ENCODE results near the gene HMX3. TPM values are rescaled to one million over a fixed set of nuclear protein-coding genes. Genes with fewer than 3 reads are reported as not detected.

Gene HMX3
- polyA plus RNA-seq, 1 donor = 1.5 TPM

DNA sequence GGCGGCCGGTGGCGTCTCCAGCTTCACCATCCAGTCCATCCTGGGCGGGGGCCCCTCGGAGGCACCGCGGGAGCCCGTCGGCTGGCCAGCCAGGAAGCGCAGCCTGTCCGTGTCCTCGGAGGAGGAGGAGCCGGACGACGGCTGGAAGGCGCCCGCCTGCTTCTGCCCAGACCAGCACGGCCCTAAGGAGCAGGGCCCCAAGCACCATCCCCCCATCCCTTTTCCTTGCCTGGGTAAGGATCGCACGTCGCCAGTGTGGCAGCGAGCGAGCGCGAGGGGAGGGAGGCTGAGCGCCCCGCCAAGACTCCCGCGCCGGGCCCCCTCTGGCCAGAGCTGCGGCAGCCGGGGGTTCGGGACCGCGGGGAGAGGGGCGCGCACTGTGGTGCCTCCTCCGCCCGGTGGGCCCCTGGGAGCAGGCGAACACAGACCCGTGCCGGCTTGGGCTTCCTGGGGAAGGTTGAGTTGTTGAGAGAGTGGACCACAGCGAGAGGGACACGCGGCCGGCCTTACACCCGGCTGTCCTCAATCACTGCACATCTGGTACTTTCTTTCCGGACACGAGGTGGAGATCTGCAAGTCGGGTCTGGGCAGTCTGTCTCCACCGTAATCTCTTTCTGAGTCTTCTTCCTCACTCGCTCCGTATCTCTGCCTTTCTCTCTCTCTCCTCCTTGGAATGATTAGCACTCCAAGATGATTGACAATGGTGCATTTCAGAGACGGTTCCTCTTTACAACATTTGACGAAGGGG, 12.8 kb downstream of the HMX3 start:
- Histone ChIP-seq H3K4me1 (ENCODE audit: control insufficient read depth, insufficient read depth, low read length) (peaks cover 10% of the 10 kb centered on the region), H3K4me3 (ENCODE audit: low read length) (peak overlapping the region; percentile 4), H3K9me3 (ENCODE audit: control insufficient read depth, low read depth, low read length) (peaks cover 14% of the 10 kb centered on the region), H3K27me3 (ENCODE audit: control insufficient read depth, insufficient read depth, low read length) (peaks cover 99% of the 10 kb centered on the region), H3K36me3 (ENCODE audit: control insufficient read depth, insufficient read depth, low read length) (no peaks in the 10 kb centered on the region), H3K27ac (ENCODE audit: low read length) (no peak overlapping the region)
- DNase-seq = no peak
- no CpG with 5 or more reads among the region's 55 CpGs for WGBS (ENCODE audit: insufficient coverage, low lambda C conversion rate)

DNA sequence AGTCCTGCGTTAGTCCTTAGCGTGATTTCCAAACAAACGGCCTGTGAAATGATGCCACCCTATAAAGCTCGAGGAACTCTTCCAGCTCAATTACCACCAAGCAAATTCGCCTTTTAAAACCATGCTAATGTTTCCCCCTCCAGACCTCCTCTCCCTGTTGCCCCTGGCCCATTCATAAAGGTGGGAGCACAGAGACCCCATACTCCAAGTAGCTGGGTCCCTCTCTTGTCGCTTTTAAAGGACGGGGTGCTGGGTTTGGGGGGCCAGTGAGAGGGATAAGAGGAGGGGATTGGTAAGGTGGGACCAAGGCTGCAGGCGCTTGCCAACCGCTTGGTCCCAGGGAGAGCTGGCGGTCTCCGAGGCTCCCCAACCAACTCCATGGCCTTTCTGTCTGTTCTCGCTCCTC, 13.4 kb downstream of the HMX3 start:
- H3K36me3 ChIP-seq (ENCODE audit: control insufficient read depth, insufficient read depth, low read length) = no peaks in the 10 kb centered on the region
- H3K4me3 ChIP-seq (ENCODE audit: low read length) = peak overlapping the region; percentile 10
- WGBS (ENCODE audit: insufficient coverage, low lambda C conversion rate) = 0% methylated on average over 1 of the region's 12 CpGs
- H3K9me3 ChIP-seq (ENCODE audit: control insufficient read depth, low read depth, low read length) = peaks cover 14% of the 10 kb centered on the region
- no peak for DNase-seq
- no peak overlapping the region for H3K27ac ChIP-seq (ENCODE audit: low read length)
- peaks cover 93% of the 10 kb centered on the region for H3K27me3 ChIP-seq (ENCODE audit: control insufficient read depth, insufficient read depth, low read length)
- H3K4me1 ChIP-seq (ENCODE audit: control insufficient read depth, insufficient read depth, low read length) = peaks cover 10% of the 10 kb centered on the region

DNA sequence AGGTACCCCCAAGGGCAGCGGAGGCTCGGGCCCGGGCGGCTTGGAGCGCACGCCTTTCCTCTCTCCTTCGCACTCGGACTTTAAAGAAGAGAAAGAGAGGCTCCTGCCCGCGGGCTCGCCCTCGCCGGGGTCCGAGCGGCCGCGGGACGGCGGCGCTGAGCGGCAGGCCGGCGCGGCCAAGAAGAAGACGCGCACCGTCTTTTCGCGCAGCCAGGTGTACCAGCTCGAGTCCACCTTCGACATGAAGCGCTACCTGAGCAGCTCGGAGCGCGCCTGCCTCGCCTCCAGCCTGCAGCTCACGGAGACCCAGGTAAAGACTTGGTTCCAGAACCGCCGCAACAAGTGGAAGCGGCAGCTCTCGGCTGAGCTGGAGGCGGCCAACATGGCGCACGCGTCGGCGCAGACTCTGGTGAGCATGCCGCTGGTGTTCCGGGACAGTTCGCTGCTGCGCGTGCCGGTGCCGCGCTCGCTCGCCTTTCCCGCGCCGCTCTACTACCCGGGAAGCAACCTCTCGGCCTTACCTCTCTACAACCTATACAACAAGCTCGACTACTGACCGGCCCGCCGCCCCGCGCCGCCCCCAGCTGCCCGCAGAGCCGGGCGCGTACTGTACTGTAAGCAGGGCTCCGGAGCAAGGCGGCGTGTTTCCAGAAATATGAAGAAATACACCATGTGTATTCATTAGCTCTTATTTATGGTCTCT, 13.9 kb downstream of the HMX3 start:
- H3K4me3 ChIP-seq (ENCODE audit: low read length) = peak overlapping the region; percentile 16
- WGBS (ENCODE audit: insufficient coverage, low lambda C conversion rate) = no CpG with 5 or more reads among the region's 76 CpGs
- H3K27ac ChIP-seq (ENCODE audit: low read length) = no peak overlapping the region
- H3K9me3 ChIP-seq (ENCODE audit: control insufficient read depth, low read depth, low read length) = peaks cover 14% of the 10 kb centered on the region
- peaks cover 10% of the 10 kb centered on the region for H3K4me1 ChIP-seq (ENCODE audit: control insufficient read depth, insufficient read depth, low read length)
- no peaks in the 10 kb centered on the region for H3K36me3 ChIP-seq (ENCODE audit: control insufficient read depth, insufficient read depth, low read length)
- DNase-seq = peak in 1 of 2 donors; percentile 57
- H3K27me3 ChIP-seq (ENCODE audit: control insufficient read depth, insufficient read depth, low read length) = peaks cover 88% of the 10 kb centered on the region

DNA sequence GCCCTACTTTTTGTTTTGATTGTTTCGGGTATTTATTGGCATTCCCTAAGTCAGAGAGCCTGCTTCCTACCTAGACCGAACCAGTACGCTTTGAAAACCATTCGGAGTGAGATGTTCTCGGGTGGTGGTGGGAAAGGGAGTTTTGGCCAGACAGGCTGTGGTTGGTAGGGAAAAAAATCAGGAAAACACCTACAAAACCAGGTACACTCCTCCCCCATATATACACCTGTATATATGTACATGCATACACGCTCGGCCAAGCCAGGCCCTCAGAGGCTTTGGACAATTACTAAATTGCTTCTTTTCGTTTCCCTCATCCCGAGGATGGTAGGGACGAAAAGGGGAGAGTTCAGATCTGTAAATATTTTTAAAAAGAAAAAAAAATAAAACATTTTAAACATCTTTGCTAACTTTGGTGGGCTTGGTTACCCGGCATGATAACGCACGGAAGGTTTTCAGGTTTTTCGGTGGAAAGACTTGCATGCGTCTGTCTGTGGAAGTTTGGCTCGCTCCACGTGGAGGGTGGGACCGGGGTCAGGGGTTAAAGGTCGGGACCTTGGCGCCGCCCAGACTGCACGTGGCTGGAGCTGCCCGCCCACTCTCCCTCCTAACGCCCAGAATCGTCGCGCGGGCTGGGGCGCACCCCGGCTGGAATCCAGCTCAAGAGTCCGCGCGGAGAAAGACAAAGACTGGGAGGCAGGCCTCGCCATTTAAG, 14.7 kb downstream of the HMX3 start:
- DNase-seq = no peak
- Histone ChIP-seq H3K27ac (ENCODE audit: low read length) (no peak overlapping the region), H3K4me1 (ENCODE audit: control insufficient read depth, insufficient read depth, low read length) (peaks cover 10% of the 10 kb centered on the region), H3K4me3 (ENCODE audit: low read length) (peak overlapping the region; percentile 16), H3K9me3 (ENCODE audit: control insufficient read depth, low read depth, low read length) (peaks cover 14% of the 10 kb centered on the region), H3K36me3 (ENCODE audit: control insufficient read depth, insufficient read depth, low read length) (no peaks in the 10 kb centered on the region), H3K27me3 (ENCODE audit: control insufficient read depth, insufficient read depth, low read length) (peaks cover 81% of the 10 kb centered on the region)
- WGBS (ENCODE audit: insufficient coverage, low lambda C conversion rate) = 0% methylated on average over 3 of the region's 34 CpGs

DNA sequence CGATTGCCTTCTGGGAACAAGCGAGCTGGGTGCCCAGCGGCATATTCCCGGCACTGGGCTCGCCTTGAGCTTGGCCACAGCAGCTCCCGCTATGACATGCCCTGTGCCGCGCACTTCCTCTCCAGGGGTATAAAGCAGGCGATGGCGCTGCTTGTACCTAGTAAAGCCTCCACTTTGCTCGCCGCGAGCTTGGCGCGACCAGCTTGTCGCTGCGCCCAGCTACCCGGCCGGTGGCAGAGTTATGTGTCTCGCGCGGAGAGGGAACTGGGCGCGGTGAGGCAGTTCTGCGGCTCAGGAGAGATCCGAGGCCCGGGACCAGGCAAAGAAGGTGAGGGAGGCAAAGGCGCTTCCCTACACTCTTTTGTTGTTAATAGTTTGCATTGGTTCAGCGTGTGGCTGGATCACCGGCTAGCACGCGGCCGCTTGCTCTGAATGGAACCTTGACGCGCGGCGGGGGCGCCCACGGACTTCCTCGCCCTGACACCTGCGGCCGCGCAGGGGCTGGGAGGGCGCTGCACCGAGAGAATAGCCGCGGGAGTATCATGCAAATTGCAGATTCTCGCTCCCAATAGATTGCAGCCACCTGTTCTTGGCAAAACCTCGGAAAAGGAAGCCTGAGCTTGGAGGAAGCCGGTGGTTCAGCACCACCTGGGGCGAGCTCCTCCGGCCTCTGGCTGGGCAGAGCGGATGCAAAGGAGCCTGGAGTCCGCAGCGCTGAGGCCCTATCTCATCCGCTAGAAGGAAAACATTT, 15.4 kb downstream of the HMX3 start:
- no peak for DNase-seq
- Histone ChIP-seq H3K9me3 (ENCODE audit: control insufficient read depth, low read depth, low read length) (peaks cover 14% of the 10 kb centered on the region), H3K4me3 (ENCODE audit: low read length) (peak overlapping the region; percentile 3), H3K27me3 (ENCODE audit: control insufficient read depth, insufficient read depth, low read length) (peaks cover 73% of the 10 kb centered on the region), H3K36me3 (ENCODE audit: control insufficient read depth, insufficient read depth, low read length) (peaks cover 1% of the 10 kb centered on the region), H3K27ac (ENCODE audit: low read length) (no peak overlapping the region), H3K4me1 (ENCODE audit: control insufficient read depth, insufficient read depth, low read length) (peaks cover 10% of the 10 kb centered on the region)
- no CpG with 5 or more reads among the region's 56 CpGs for WGBS (ENCODE audit: insufficient coverage, low lambda C conversion rate)

DNA sequence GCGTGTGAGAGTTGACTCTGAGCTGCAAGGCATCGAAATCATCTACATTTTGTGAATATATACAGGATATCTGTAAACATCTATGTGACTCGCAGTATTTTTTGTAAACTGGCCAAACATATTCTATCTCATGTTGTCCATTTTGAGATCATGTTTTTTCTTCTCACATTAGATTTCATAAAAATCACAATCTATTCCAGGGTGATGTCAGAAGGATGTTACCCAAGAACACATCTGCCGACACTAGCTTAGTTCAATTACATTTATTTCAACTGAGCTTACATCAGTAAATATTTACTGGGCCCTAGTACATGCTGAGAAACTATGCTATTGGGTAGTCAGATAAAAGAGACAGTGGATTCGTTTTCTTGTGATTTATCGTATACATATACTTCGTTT, 16.0 kb downstream of the HMX3 start:
- Histone ChIP-seq H3K4me1 (ENCODE audit: control insufficient read depth, insufficient read depth, low read length) (peaks cover 10% of the 10 kb centered on the region), H3K36me3 (ENCODE audit: control insufficient read depth, insufficient read depth, low read length) (peaks cover 6% of the 10 kb centered on the region), H3K4me3 (ENCODE audit: low read length) (no peak overlapping the region), H3K9me3 (ENCODE audit: control insufficient read depth, low read depth, low read length) (peaks cover 14% of the 10 kb centered on the region), H3K27me3 (ENCODE audit: control insufficient read depth, insufficient read depth, low read length) (peaks cover 68% of the 10 kb centered on the region), H3K27ac (ENCODE audit: low read length) (no peak overlapping the region)
- WGBS (ENCODE audit: insufficient coverage, low lambda C conversion rate) = 19% methylated on average over 3 of the region's 7 CpGs
- no peak for DNase-seq

DNA sequence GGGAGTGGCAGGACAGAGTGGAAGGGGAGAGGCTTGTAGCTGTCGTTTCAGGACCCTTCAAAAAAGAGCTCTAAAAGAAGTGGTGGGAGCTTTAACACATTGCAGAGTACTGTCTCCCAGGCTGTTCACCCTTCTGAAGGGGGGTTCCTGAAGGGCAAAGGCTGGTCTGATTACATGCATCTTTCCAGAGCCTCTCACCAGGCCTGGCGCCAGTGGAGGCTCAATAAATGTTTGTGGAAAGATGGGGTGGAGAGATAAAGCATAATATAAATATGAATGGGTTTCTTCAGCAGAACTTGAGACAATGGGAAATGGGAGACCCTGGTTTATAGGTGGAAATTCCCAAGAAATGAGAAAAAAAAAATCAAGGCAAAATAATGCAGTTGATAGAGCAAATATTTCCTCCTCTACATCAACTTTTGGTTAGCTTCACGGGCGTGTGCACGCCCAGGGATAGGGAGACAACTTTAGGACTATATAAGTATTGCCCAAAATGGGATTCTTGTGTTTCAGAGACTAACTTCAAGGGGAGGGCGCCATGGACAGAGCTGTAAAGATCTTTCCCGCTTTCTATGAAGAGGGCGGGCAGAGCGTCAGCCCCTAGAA, 17.8 kb downstream of the HMX3 start:
- WGBS (ENCODE audit: insufficient coverage, low lambda C conversion rate) = no CpG with 5 or more reads among the region's 9 CpGs
- Histone ChIP-seq H3K27me3 (ENCODE audit: control insufficient read depth, insufficient read depth, low read length) (peaks cover 49% of the 10 kb centered on the region), H3K27ac (ENCODE audit: low read length) (no peak overlapping the region), H3K4me1 (ENCODE audit: control insufficient read depth, insufficient read depth, low read length) (peaks cover 13% of the 10 kb centered on the region), H3K36me3 (ENCODE audit: control insufficient read depth, insufficient read depth, low read length) (peaks cover 8% of the 10 kb centered on the region), H3K9me3 (ENCODE audit: control insufficient read depth, low read depth, low read length) (peaks cover 9% of the 10 kb centered on the region), H3K4me3 (ENCODE audit: low read length) (no peak overlapping the region)
- no peak for DNase-seq

DNA sequence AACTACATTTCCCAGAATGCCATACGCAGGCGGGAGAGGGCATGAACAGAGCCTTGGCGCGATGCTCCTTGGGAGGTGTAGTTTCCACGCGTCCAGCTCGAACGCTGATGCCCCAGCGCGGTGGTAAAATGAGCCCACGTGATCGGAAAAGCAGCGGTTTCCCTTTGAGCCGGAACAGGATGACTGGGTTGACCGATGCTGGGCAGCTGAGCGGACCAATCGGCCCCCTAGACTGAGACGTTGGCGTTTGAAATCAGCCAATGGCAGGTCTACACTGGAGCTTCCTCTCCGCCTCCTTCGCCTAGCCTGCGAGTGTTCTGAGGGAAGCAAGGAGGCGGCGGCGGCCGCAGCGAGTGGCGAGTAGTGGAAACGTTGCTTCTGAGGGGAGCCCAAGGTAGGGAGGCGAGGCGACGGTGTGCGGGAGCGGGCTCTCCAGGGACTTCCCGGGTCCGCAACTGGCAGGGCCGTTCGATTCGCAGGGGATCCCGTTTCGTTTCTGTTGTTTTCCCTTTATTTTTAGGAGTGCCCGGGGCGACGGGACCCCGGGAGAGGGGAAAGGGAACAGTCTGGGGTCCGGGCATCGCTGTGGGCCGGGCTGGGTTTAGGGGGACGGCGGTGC, 18.4 kb downstream of the HMX3 start, which contains the start of gene BUB3:
Gene BUB3, plus strand, starts transcription at position 311 of the 619 bp plus-strand sequence. CDS start 516 bp downstream, outside the sequence.
- H3K4me1 ChIP-seq (ENCODE audit: control insufficient read depth, insufficient read depth, low read length) = peaks cover 13% of the 10 kb centered on the region
- peak; percentile 100 for DNase-seq
- peak within 1 kb of the TSS; percentile 92 for H3K27ac ChIP-seq (ENCODE audit: low read length)
- peaks cover 43% of the 10 kb centered on the region for H3K27me3 ChIP-seq (ENCODE audit: control insufficient read depth, insufficient read depth, low read length)
- no CpG with 5 or more reads among the region's 50 CpGs for WGBS (ENCODE audit: insufficient coverage, low lambda C conversion rate)
- peak within 1 kb of the TSS; percentile 97 for H3K4me3 ChIP-seq (ENCODE audit: low read length)
- H3K9me3 ChIP-seq (ENCODE audit: control insufficient read depth, low read depth, low read length) = peaks cover 9% of the 10 kb centered on the region
- H3K36me3 ChIP-seq (ENCODE audit: control insufficient read depth, insufficient read depth, low read length) = peaks cover 8% of the 10 kb centered on the region

DNA sequence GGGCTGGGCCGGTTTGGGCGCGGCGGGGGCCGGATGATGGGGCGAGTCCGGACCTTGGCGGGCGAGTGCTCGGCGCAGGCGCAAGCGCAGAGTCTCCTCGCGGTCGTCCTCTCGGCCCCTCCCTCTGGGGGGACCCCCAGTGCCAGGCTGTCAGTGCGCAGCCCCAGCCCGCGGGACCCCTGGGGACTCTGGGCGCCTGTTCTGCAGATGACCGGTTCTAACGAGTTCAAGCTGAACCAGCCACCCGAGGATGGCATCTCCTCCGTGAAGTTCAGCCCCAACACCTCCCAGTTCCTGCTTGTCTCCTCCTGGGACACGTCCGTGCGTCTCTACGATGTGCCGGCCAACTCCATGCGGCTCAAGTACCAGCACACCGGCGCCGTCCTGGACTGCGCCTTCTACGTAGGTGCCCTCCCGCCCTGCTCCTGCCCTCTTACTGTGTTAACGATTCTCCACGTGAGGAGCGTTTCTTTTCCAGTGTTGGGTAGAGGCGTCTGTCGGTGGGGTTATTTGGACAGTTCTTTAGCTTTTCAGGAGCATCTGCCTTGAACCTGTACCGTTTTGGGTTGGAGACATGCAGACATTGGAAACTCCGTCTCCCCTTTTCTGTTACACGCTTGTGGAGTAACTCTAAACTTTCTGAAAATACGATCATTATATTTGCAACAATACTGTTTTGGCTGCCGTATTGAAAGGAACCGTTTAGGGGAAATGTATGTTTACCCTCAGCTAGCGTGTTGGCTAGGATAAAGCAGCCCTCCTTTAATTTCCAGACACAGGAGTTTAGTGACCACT, 19.1 kb downstream of the HMX3 start:
- peak in 1 of 2 donors; percentile 69 for DNase-seq
- 0% methylated on average over 2 of the region's 49 CpGs for WGBS (ENCODE audit: insufficient coverage, low lambda C conversion rate)

More for the DNA sequence above, 19.1 kb downstream of the HMX3 start:
- Histone ChIP-seq H3K27me3 (ENCODE audit: control insufficient read depth, insufficient read depth, low read length) (peaks cover 36% of the 10 kb centered on the region), H3K36me3 (ENCODE audit: control insufficient read depth, insufficient read depth, low read length) (peaks cover 8% of the 10 kb centered on the region), H3K27ac (ENCODE audit: low read length) (peak overlapping the region; percentile 92), H3K4me1 (ENCODE audit: control insufficient read depth, insufficient read depth, low read length) (peaks cover 13% of the 10 kb centered on the region), H3K4me3 (ENCODE audit: low read length) (peak overlapping the region; percentile 97), H3K9me3 (ENCODE audit: control insufficient read depth, low read depth, low read length) (peaks cover 9% of the 10 kb centered on the region)

Measured in large intestine (tissue), 3 donors.